ENCODE data around the gene CLCA2.

Gene CLCA2

DNA sequence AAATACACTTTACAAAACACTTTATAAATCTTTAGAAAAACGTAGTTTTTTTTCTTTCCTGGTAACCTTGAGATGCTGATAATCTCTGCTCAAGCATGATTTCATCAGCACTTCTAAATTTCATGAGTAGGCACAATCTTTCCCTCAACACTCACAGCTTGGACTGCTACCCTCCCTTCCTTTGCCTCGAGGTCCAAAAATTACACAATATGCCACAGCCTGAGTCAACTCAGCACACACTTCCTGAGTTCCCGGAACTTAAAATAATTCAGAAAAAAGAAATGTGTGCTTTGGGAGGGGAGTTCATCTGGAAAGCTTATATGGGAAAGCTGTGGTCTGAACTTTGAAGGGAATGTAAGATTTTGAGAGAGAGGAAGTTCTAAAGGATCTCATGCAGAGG lies 5.9 kb downstream of the CLCA2 start:
- DNase-seq = peak; percentile 21

DNA sequence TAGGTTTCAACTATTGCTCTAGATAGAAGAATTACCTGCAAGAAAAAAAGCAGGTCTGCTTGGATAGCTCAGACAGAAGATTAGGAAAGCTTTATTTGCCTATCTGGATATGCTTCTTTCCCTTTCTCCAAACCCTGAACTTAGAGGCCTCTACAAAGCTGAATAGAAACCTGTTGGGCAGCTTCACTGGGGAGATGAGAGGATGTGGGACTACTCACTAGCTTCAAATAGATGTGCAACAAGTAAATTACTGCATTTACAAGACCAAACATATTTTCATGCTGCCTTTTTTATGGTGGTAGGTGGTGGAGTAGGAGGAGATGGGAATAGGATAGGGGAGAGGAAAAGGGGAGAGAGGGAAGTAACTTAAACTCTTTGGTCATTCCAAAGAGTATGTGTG lies 6.4 kb downstream of the CLCA2 start:
- DNase-seq = no peak

GRCh38 chr1:86434059-86434458 lies 10.1 kb downstream of the CLCA2 start:
- no peak for DNase-seq

DNA sequence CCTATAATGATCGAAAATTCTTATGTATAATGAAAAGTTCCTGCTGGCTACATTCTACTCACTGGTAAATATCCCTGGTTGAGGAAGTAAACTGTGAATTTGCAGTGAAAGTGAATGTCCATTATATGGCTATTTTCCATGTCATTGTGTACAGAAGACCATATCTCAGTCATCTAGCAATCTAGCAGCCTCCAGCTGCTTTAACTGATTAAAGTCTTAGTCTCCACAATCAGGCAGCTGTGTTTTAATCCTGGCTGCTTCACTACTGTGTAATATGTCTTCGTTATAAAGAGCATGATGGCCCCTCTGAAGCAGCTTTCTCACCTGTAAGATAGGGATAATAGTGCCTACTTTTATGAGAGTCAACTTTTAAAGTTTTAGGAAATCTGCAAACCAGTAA lies 11.4 kb downstream of the CLCA2 start:
- no peak for DNase-seq

DNA sequence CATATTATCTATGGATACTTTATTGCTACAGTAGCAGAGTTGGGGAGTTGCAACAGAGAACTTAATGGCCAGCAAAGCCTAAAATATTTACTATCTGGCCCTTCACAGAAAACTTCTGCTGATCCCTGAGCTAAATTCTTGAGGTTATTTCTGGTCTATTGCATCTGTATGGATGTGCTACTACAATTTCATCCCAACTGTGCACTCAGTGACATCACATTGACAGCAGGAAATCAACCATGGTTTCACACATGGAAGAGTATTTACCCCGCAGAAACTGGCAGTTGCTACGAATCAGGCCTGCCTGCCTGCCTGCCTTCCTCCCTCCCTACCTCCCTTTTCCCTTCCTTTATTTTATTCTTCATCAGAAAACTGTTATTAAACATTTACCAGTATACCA lies 12.1 kb downstream of the CLCA2 start:
- no peak for DNase-seq

DNA sequence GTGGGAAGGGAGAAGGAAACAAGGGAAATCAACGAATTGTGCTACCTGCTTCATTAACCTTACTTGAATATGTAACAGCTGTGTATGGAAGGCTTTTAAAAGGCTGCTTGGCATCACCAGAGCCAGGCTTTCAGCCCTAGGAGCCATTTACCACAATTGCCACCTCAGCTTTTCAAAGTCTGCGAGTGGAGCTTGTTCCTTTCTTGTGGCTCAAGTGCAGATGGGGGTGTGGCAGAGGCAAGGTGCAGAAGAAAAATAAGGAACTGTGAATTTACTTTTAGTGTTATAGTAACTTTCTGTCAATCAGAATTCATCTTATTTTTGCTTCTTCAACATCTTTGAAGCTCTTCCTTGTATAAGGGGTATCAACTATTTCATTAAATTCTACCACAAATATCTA lies 17.6 kb downstream of the CLCA2 start:
- no peak for DNase-seq

DNA sequence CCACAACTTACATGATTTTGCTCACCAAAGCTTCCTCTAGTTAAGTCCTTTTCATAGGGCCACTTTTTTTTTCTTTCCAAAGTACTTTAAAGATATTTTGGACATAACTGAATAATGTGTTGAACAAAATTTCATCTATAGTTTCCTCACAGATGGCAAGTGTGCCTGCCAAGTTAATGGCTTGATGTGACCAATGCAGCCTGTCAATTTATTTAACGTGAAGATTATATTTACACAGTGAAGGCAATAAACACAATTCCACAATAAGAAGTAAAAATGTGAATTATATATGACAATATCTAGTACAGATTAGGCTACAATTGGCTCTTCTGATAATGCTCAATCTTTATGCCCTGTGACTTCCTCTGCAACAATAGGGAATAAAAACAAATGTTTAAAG lies 18.0 kb downstream of the CLCA2 start:
- DNase-seq = no peak

DNA sequence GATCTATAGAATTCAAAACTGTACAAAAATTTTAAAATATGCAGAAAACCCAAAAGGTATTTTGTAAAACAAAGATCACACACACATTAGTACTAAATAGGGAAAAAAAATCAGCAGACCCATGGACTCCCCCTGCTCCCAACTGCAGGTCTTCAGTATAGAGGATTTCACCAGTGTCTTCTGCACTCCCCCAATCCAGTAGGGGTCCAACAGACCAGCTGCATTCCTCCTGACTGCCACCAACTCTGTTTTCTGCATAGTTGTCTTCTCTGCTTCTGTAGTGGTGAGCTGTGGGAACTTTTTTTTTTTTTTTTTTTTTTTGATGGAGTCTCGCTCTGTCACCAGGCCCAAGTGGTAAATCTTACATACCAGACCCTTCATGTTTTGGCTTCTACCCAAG lies 21.9 kb downstream of the CLCA2 start:
- DNase-seq = no peak

GRCh38 chr1:86447198-86447790 lies 23.3 kb downstream of the CLCA2 start:
- no peak for DNase-seq

DNA sequence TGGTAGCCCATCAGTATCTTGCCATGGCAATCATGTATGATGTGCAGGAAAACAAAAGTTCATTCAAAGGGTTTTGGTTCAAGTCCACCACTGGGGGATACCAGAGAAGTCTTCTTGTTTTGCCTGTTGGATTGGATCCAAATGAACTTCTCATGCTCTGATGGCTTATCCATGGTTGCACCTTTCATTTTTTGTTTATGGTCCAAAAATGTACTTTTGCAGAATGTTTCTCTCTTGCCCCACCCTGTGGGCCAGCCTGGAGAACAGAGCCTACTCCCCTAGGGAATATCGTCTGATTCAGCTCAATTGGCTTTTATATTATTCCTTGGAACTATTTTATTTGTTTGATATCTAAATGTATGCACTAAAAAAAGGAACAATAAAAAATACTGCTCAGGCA lies 24.7 kb downstream of the CLCA2 start:
- DNase-seq = no peak

DNA sequence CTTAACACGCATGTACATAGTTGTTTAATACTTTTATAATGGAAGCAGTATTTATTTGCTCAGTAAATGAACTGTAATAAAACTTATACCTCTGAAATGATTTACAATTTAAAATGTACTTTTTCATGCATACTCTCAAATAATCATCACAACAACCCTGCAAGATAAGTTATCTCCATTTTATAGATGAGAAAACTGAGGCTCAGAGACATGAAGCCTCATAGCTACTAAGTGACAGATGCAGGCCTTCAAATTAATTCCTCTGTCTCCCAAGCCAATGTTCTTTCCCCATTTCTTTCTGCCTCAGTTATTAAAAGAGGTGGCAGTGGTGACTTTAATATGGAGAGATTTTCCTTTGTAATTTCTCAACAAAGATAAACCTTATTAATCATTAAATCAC lies 25.1 kb downstream of the CLCA2 start:
- no peak for DNase-seq

DNA sequence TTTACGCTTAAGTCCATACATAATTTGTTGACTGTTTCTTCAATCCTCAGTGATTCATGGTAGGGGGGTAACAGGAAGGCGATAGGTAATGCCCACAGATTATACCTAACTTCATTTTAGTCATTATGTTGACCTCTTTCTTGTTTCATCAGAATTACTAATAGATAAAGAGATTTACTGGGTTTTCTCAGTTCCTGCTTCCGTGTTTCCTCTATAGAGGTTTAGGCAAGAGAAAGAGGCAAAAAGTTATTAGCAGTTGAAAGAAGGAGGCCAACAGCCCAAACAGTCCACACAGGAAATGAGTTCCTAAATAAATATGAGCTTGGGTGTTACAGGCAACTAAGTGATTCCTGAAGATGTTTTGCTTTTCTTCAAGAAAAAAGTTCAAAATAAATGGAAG lies 26.9 kb downstream of the CLCA2 start:
- DNase-seq = no peak

GRCh38 chr1:86453664-86454063 lies 29.7 kb downstream of the CLCA2 start:
- DNase-seq = no peak

GRCh38 chr1:86455073-86455472 lies 31.1 kb downstream of the CLCA2 start:
- no peak for DNase-seq

DNA sequence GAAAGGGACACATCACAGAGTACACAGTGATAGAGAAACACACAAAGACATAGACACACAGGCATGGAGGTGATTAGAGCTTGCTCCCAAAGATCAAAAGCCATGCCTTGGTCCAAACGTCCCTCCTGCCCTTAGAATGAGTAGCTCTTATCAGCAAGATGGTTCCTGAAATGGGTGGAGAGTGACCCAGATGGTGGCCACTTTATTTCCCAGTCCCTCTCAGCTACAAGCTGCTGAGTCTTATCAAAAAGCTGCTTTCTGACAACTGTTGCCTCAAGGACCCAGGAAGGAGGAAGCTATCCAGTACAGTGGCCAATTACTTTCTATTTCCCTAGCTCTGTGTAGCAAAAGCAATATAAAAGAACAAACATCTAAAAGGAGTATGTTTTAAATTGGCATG lies 37.0 kb downstream of the CLCA2 start:
- DNase-seq = no peak

GRCh38 chr1:86461482-86461881 lies 37.5 kb downstream of the CLCA2 start:
- DNase-seq = no peak

GRCh38 chr1:86464819-86465218 lies 40.8 kb downstream of the CLCA2 start:
- DNase-seq = no peak

DNA sequence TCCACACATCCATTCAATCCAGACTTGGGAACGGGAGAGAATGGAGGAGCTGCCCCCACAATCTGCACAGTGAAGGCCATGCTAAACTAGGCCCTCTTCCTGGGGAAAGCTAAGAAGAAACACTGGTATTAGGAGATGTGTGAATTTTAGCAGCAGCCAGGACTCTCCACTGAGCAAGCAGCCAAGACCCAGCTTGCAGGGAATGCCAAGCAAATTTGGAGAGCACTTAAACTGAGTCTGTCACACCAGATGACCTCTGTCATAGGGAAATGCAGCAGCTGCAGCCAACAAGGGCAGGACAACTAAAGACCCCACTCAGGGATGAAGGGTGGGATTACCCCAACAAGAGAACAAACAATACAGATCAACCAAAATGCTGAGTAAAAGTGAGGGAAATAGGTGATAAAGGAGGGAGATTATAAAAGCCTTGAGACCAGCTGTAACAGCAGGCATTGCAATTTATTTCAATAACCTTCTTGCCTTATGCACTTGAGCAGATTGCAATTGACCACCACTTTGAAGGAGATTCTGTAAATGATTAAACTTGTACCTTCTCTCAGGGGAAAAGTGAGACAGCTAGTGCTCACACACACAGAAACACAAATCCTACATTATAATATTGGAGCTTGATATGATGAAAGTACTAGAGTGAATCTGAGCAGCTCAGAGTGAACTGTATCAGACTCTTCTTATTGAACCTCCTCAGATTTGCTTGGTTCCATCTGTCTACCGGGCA lies 42.3 kb downstream of the CLCA2 start:
- no peak for DNase-seq

DNA sequence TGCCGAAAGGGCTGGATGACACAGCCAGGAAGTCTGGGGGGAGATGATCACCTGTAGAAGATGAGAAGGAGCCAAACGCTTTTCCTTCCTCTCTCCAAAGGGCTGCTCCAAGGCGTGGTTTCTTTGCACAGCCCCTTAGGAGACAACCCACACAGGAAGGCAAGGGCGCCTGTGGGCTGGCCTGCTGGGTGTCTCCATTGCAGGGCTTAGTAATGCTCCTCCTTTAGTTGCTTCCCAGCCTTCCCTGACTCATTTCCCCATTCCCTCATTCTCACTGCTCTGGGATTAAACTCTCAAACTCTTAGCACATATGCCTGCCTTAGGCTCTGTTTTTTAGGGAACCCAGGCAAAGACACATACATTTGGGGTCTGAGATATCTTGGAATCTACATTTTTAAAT lies 43.0 kb downstream of the CLCA2 start:
- no peak for DNase-seq

GRCh38 chr1:86468501-86468977 lies 44.6 kb downstream of the CLCA2 start, which contains the start of gene CLCA1:
TSS of gene CLCA1 (plus strand) at chr1:86468927. CDS start at chr1:86468972, 45 bp downstream.
- DNase-seq = no peak

GRCh38 chr1:86470859-86471258 lies 46.9 kb downstream of the CLCA2 start:
- DNase-seq = no peak

GRCh38 chr1:86471291-86471690 lies 47.3 kb downstream of the CLCA2 start:
- no peak for DNase-seq

DNA sequence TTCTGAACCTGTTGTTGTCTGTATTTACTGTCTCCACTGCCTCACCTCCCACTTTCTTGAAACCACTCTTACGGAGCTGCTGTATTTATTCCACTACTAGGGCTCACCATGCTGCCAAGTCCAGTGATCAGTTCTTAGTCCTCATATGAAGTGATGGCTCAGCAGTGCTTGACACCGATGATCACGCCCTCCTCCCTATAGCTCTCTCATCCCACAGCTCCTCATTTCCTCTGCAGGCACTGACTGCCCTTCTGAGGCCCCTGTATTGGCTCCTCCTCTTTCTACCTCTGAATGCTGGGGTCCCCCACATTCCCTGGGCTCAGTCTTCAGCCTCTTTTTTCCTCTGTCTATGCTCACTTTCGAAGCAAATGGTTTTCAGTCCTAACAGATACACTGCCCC lies 48.2 kb downstream of the CLCA2 start:
- no peak for DNase-seq

DNA sequence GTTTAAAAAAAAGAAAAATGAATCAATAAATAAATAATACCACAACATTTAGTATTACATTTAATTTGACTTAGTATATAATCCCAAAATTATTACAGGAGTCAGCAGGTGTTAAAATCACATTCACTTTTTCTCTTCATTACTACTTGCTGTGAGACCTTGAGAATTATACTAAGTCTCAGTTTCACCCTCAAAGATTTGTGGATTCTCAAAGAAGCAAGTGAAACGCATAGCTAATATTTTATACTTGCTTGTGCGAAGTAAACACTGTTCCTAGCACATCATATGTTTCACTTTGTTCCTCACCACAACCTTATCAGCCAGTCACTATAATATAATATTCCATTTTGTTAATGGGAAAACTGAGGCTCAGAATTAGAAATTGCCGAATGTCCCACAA lies 48.8 kb downstream of the CLCA2 start:
- no peak for DNase-seq

- DNase-seq = no peak
Measured at GRCh38 chr1:86477256-86477655, 53.3 kb downstream of the CLCA2 start.

Data from SIG-M5 (cell line).